ENCODE measurements around the gene AP1G1. TPM values are rescaled to one million over a fixed set of nuclear protein-coding genes. Genes with fewer than 3 reads are reported as not detected.

The AP1G1 gene
- total and polyA plus RNA-seq, 2 of the 8 experiments (the other 6 are each of a cell fraction or from before 2014, with no cell fraction given): 43.9 to 68.4 TPM

- ChIA-PET POLR2A (ENCODE audit: partially characterized antibody) (interaction anchor here (1.7 kb wide), 1 partner anchor 48 kb away, joined by 3 read pairs; no protein-coding TSS in a partner anchor), CTCF (ENCODE audit: partially characterized antibody) (interaction anchor here (0.8 kb wide), 1 partner anchor 19 kb away, joined by 3 read pairs; no protein-coding TSS in a partner anchor)
- Histone ChIP-seq H3K4me3 (ENCODE audit: extremely low read depth in 1 of 4, insufficient read depth in 2 of 4, low read depth in 3 of 4, low read length in 4 of 4) (no peak overlapping the region), H2BK5ac (ENCODE audit: low read depth, low read length) (no peak overlapping the region), H2BK120ac (replicated peaks; ENCODE audit: low read depth, low read length) (no peak overlapping the region), H2BK20ac (ENCODE audit: low read length) (no peak overlapping the region), H3K23ac (ENCODE audit: insufficient read length) (no peak overlapping the region), H3K23me2 (ENCODE audit: low read depth, low read length) (no peaks in the 10 kb centered on the region), H2AK5ac (ENCODE audit: low read depth, low read length) (no peak overlapping the region), H4K8ac (ENCODE audit: extremely low read depth, insufficient read depth, low read length) (no peak overlapping the region), H3K79me2 (ENCODE audit: control insufficient read depth in 1 of 2, insufficient read depth in 2 of 2, low read length in 2 of 2) (peaks cover 0 to 21% of the 10 kb centered on the region in 2 experiments; a peak in 2 of 4 replicates), H2BK15ac (ENCODE audit: low read length) (no peak overlapping the region), H2AFZ (ENCODE audit: low read length) (no peak overlapping the region), H3K56ac (replicated peaks; ENCODE audit: insufficient read length, low read depth, low read length) (no peak overlapping the region), H3K14ac (ENCODE audit: insufficient read length) (no peak overlapping the region), H4K20me1 (replicated peaks in 1 of 2; ENCODE audit: control insufficient read depth in 1 of 2, insufficient read depth in 2 of 2, low read length in 2 of 2) (peaks cover 0 to 4% of the 10 kb centered on the region in 2 experiments), H3K4me2 (ENCODE audit: insufficient read depth in 1 of 2, low read depth in 2 of 2, low read length in 2 of 2) (no peak overlapping the region), H3K18ac (ENCODE audit: extremely low read depth, low read length) (no peak overlapping the region), H3K9ac (replicated peaks in 1 of 4; ENCODE audit: extremely low read depth in 1 of 4, low read depth in 3 of 4, low read length in 3 of 4) (no peak overlapping the region), H2BK12ac (ENCODE audit: low read depth, low read length) (no peak overlapping the region), H3K4me1 (replicated peaks in 1 of 4; ENCODE audit: control insufficient read depth in 3 of 4, insufficient read depth in 4 of 4, low read length in 3 of 4) (peaks cover 3 to 13% (median 9%) of the 10 kb centered on the region in 4 experiments; a peak in 4 of 7 replicates), H3K27me3 (replicated peaks in 1 of 4; ENCODE audit: control insufficient read depth in 3 of 4, extremely low read depth in 1 of 4, insufficient read depth in 3 of 4, low read length in 3 of 4) (no peaks in the 10 kb centered on the region), H3K4ac (replicated peaks; ENCODE audit: insufficient read length, low read depth, low read length) (no peak overlapping the region), H3K79me1 (ENCODE audit: low read depth, low read length) (peaks cover 3% of the 10 kb centered on the region), H4K5ac (ENCODE audit: insufficient read length, low read depth, low read length) (no peak overlapping the region), H4K91ac (replicated peaks; ENCODE audit: insufficient read length, low read length) (no peak overlapping the region), H3K9me3 (ENCODE audit: insufficient read depth in 2 of 2, low read depth in 1 of 2, low read length in 1 of 2) (no peaks in the 10 kb centered on the region), H3K27ac (ENCODE audit: low read depth, low read length) (no peak overlapping the region), H3K36me3 (ENCODE audit: control insufficient read depth in 2 of 4, insufficient read depth in 4 of 4, low read length in 3 of 4) (peaks cover 0 to 4% (median 1%) of the 10 kb centered on the region in 4 experiments; a peak in 1 of 8 replicates)
- 90% methylated on average over 1 of the region's 1 CpG; no CpG with 5 or more reads in 1 of the 2 experiments for WGBS, 2 experiments (ENCODE audit: extremely low coverage in 1 of 2, insufficient coverage in 1 of 2, insufficient read length in 1 of 2, insufficient replicate concordance in 2 of 2, low coverage in 1 of 2, low lambda C conversion rate in 2 of 2, missing lambda C conversion rate in 1 of 2)
- FAIRE-seq (no peak), DNase-seq (ENCODE audit: low read depth in 1 of 2, low spot score in 2 of 2) (no peak)
- TF ChIP-seq SIN3A (conservative IDR thresholded peaks at IDR 0.05 in 1 of 2, IDR thresholded peaks at IDR 0.05 in 1 of 2; ENCODE audit: low read depth in 1 of 2, low read length in 2 of 2) (no peak), POLR2A (IDR thresholded peaks at IDR 0.05; ENCODE audit: control extremely low read depth in 1 of 2, low read depth in 2 of 2, low read length in 2 of 2) (no peak), JUND (IDR thresholded peaks at IDR 0.05; ENCODE audit: low read length) (no peak), HDAC2 (IDR thresholded peaks at IDR 0.05; ENCODE audit: borderline replicate concordance in 1 of 2, low read depth in 2 of 2, low read length in 2 of 2) (no peak)
Observed at GRCh38 chr16:71703333-71703732, 105.3 kb downstream of the AP1G1 start.
